ENCODE results near the gene RBPMS2.

RBPMS2 gene

DNA sequence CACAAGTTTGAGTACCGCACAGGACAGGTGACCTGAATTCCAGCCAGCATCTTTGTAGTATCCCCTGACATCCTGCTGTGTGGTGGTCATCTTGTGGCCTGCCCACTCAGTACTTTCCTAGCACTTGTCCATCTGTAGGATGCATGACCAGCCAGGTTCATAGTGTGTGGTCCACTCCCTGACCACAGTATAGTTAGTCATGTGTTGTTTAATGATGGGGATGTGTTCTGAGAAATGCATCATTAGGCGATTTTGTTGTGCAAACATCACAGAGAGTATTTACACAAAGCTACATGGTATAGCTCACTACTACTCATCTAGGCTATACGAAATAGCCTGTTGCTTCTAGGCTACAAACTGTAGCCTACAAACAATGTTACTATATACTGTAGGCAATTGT, 16.9 kb upstream of the RBPMS2 start:
- TF ChIP-seq, protein P1, sequence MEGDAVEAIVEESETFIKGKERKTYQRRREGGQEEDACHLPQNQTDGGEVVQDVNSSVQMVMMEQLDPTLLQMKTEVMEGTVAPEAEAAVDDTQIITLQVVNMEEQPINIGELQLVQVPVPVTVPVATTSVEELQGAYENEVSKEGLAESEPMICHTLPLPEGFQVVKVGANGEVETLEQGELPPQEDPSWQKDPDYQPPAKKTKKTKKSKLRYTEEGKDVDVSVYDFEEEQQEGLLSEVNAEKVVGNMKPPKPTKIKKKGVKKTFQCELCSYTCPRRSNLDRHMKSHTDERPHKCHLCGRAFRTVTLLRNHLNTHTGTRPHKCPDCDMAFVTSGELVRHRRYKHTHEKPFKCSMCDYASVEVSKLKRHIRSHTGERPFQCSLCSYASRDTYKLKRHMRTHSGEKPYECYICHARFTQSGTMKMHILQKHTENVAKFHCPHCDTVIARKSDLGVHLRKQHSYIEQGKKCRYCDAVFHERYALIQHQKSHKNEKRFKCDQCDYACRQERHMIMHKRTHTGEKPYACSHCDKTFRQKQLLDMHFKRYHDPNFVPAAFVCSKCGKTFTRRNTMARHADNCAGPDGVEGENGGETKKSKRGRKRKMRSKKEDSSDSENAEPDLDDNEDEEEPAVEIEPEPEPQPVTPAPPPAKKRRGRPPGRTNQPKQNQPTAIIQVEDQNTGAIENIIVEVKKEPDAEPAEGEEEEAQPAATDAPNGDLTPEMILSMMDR (IDR thresholded peaks at IDR 0.05), result no peak
- Histone ChIP-seq H3K27ac (no peak overlapping the region), H3K27me3 (no peaks in the 10 kb centered on the region), H3K4me3 (ENCODE audit: low read depth in 1 of 2, low read length in 1 of 2) (no peak overlapping the region), H3K4me1 (ENCODE audit: control insufficient read depth in 1 of 2, insufficient read depth in 1 of 2, low read depth in 1 of 2, low read length in 1 of 2) (peaks cover 0 to 3% of the 10 kb centered on the region in 2 experiments), H3K9me3 (no peaks in the 10 kb centered on the region), H3K36me3 (no peaks in the 10 kb centered on the region)

DNA sequence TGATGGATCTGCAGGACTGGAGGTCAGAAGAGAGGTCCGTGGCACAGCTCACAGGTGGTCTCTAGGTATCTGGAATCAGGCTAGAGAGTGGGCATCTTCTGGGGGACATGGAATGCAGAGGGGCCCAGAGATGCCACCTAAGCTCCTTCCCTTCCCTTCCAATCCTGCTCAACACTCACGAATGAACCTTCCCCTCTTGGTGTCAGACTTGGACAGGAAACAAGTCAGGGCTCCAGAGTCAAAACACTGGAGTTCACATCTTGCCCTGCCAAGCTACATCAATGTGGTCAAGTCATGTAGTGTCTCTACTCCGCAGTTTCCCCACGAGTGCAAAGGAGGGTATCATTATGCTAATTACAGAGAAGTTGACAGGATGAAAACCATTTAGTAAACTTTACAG, 16.0 kb upstream of the RBPMS2 start:
- Histone ChIP-seq H3K9me3 (no peaks in the 10 kb centered on the region), H3K4me1 (ENCODE audit: control insufficient read depth in 1 of 2, insufficient read depth in 1 of 2, low read depth in 1 of 2, low read length in 1 of 2) (peaks cover 0 to 3% of the 10 kb centered on the region in 2 experiments), H3K27ac (no peak overlapping the region), H3K27me3 (no peaks in the 10 kb centered on the region), H3K36me3 (no peaks in the 10 kb centered on the region), H3K4me3 (ENCODE audit: low read depth in 1 of 2, low read length in 1 of 2) (no peak overlapping the region)
- TF ChIP-seq, protein P1 (IDR thresholded peaks at IDR 0.05), result no peak

DNA sequence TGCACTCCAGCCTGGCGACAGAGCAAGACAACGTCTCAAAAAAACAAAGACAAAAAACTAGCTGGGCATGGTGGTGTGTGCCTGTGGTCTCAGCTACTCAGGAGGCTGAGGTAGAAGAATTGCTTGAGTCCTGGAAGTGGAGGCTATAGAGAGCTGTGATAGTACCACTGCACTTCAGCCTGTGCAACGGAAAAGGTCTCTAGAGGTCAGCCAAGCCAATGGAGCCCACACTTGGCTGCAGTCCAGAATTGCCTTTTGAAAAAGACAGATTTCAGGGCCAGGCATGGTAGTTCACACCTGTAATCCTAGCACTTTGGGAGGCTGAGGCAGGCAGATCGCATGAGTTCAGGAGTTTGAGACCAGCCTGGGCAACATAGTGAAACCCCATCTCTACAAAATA, 8.4 kb upstream of the RBPMS2 start:
- Histone ChIP-seq H3K27ac (no peak overlapping the region), H3K4me1 (ENCODE audit: control insufficient read depth in 1 of 2, insufficient read depth in 1 of 2, low read depth in 1 of 2, low read length in 1 of 2) (no peaks in the 10 kb centered on the region), H3K4me3 (ENCODE audit: low read depth in 1 of 2, low read length in 1 of 2) (no peak overlapping the region), H3K36me3 (no peaks in the 10 kb centered on the region), H3K27me3 (peaks cover 31% of the 10 kb centered on the region), H3K9me3 (no peaks in the 10 kb centered on the region)
- TF ChIP-seq, protein P1 (IDR thresholded peaks at IDR 0.05), result no peak

DNA sequence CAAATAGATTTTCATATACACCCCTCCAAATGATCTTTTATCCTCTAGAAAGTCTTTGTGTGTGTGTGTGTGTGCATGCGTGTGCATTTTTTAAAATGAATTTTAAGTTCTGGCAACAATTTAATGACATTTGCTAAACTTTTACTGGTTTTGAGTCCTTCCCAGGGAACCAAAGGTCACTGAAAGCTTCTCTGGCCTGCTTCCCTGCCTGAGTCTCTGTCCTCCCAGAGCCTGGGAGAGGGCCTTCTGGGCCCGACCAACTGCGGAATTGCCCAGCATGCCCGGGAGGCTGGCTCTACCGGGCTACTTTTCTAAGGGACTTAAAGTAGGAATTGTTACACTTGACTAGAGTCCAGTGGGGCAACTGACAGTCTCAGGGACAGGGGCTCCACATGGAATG, 7.4 kb upstream of the RBPMS2 start:
- Histone ChIP-seq H3K27me3 (peaks cover 41% of the 10 kb centered on the region), H3K36me3 (no peaks in the 10 kb centered on the region), H3K4me3 (ENCODE audit: low read depth in 1 of 2, low read length in 1 of 2) (no peak overlapping the region), H3K9me3 (no peaks in the 10 kb centered on the region), H3K27ac (no peak overlapping the region), H3K4me1 (ENCODE audit: control insufficient read depth in 1 of 2, insufficient read depth in 1 of 2, low read depth in 1 of 2, low read length in 1 of 2) (no peaks in the 10 kb centered on the region)
- TF ChIP-seq, protein P1 (IDR thresholded peaks at IDR 0.05), result no peak

DNA sequence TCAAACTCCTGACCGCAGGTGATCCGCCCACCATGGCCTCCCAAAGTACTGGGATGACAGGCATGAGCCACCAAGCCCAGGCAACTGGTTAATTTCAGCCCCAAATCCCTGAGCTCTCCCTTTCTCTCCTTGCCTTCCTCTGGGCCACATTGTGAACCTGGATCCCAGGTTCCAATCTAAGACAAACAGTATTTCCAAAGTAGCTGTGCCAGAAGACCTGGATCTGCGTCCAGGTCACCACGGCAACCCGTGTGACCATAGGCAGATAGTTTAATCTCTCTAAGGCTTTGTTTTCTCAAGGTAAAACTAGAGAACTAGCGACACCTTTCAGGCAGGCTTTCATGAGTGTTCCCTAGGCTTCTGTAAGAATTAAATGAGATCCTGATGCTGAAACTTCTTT, 5.9 kb upstream of the RBPMS2 start:
- H3K27me3 ChIP-seq, result peaks cover 56% of the 10 kb centered on the region
- TF ChIP-seq, protein P1 (IDR thresholded peaks at IDR 0.05), result no peak

DNA sequence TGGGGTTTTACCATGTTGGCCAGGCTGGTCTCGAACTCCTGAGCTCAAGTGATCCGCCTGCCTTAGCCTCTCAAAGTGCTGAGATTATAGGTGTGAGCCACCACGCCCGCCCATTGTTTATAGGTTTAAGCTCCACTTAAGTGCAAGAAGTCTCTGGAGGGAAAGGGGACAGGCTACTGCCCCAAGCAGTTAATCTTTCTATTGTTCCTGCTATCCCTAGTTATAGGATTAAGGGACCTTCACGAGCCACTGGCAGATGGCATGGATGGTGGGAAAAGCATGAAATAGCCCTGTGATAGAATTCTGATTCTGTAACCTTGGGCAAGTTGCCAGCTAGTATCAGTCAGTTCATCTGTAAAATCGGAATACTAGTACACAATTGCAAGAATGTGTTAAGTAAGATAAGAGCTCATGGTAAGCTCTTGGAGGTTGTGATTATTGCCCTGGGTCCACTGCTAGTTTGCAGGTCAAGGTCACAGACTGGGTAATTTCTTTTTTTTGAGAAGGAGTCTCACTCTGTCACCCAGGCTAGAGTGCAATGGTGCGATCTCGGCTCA, 5.3 kb upstream of the RBPMS2 start:
- Histone ChIP-seq H3K27me3 (peaks cover 62% of the 10 kb centered on the region), H3K27ac (no peak overlapping the region), H3K4me3 (ENCODE audit: low read depth in 1 of 2, low read length in 1 of 2) (no peak overlapping the region), H3K4me1 (ENCODE audit: control insufficient read depth in 1 of 2, insufficient read depth in 1 of 2, low read depth in 1 of 2, low read length in 1 of 2) (peaks cover 0 to 4% of the 10 kb centered on the region in 2 experiments), H3K36me3 (no peaks in the 10 kb centered on the region), H3K9me3 (no peaks in the 10 kb centered on the region)
- TF ChIP-seq, protein P1 (IDR thresholded peaks at IDR 0.05), result no peak

More for the DNA sequence above, 5.9 kb upstream of the RBPMS2 start:
- Histone ChIP-seq H3K4me3 (ENCODE audit: low read depth in 1 of 2, low read length in 1 of 2) (no peak overlapping the region), H3K27ac (no peak overlapping the region), H3K36me3 (no peaks in the 10 kb centered on the region), H3K9me3 (no peaks in the 10 kb centered on the region), H3K4me1 (ENCODE audit: control insufficient read depth in 1 of 2, insufficient read depth in 1 of 2, low read depth in 1 of 2, low read length in 1 of 2) (no peaks in the 10 kb centered on the region)
